NCI-H345 treated with DMSO at 0.1 percent for 48 hours (cell line): Measurements from ENCODE around the gene PDP2.
"Not testable (repeated sequence)": the region's sequence is repeated elsewhere in the genome, so short reads cannot be mapped to it uniquely, and the experiment has no call there.

Source experiments
- DNase-seq: peaks from one replicate; lab custom pipeline; 2025; ENCODE audit not compliant: unreplicated experiment; lab: John Stamatoyannopoulos, UW

PDP2 gene

GRCh38 chr16:66853261-66854139, 26.8 kb upstream of the PDP2 start:
- no peak for DNase-seq

- DNase-seq = no peak
Measured at GRCh38 chr16:66856184-66856730, 24.1 kb upstream of the PDP2 start.

GRCh38 chr16:66856801-66857200, 23.5 kb upstream of the PDP2 start:
- no peak for DNase-seq

- no peak for DNase-seq
Measured at GRCh38 chr16:66857437-66857836, 22.9 kb upstream of the PDP2 start.

- no peak for DNase-seq
Measured at GRCh38 chr16:66858740-66859396, 21.4 kb upstream of the PDP2 start.

GRCh38 chr16:66859397-66860068, 20.8 kb upstream of the PDP2 start:
- DNase-seq = no peak

- no peak for DNase-seq
Measured at GRCh38 chr16:66862023-66862520, 18.2 kb upstream of the PDP2 start.

GRCh38 chr16:66863707-66864106, 16.6 kb upstream of the PDP2 start:
- no peak for DNase-seq

GRCh38 chr16:66869424-66869823, 10.9 kb upstream of the PDP2 start:
- DNase-seq = no peak

- not testable (repeated sequence) for DNase-seq
Measured at GRCh38 chr16:66871363-66871762, 9.0 kb upstream of the PDP2 start.

- DNase-seq = no peak
Measured at GRCh38 chr16:66871840-66872239, 8.5 kb upstream of the PDP2 start.

- DNase-seq = no peak
Measured at GRCh38 chr16:66872559-66872942, 7.8 kb upstream of the PDP2 start.

- DNase-seq = peak; percentile 30
Measured at GRCh38 chr16:66872943-66873684, 7.2 kb upstream of the PDP2 start.

GRCh38 chr16:66873685-66874055, 6.6 kb upstream of the PDP2 start:
- DNase-seq = no peak

GRCh38 chr16:66874079-66874775, 6.1 kb upstream of the PDP2 start:
- DNase-seq = no peak

- DNase-seq = no peak
Measured at GRCh38 chr16:66878067-66878466, 2.2 kb upstream of the PDP2 start.

GRCh38 chr16:66881014-66881417, 701 bp downstream of the PDP2 start:
- no peak for DNase-seq

- DNase-seq = no peak
Measured at GRCh38 chr16:66881560-66881959, 1.2 kb downstream of the PDP2 start.

GRCh38 chr16:66881964-66882508, 1.7 kb downstream of the PDP2 start:
- no peak for DNase-seq

- DNase-seq = no peak
Measured at GRCh38 chr16:66882702-66883101, 2.4 kb downstream of the PDP2 start.
